Suprapubic skin (tissue), 3 donors: ENCODE results near the gene EPN2.

ENCODE experiments used
- POLR2AphosphoS5 ChIP-seq, 3 donors: sonication (generic); formaldehyde crosslinking; IDR thresholded peaks; one replicate each; pipeline ENCODE4 v1.6.1; 2017; ENCODE audit warnings: antibody characterized with exemption in 3 of 3
- TF ChIP-seq, protein P1 (sequence below), 2 donors: fragments of 200-600 bp in 1 of 2; fragments of 450-650 bp in 1 of 2; sonication (generic) in 1 of 2; IDR thresholded peaks; one replicate each; pipeline ENCODE4 v1.5.1; 2016 to 2019; ENCODE audit warnings: antibody characterized with exemption in 2 of 2, mild to moderate bottlenecking in 1 of 2, moderate library complexity in 1 of 2

DNA sequence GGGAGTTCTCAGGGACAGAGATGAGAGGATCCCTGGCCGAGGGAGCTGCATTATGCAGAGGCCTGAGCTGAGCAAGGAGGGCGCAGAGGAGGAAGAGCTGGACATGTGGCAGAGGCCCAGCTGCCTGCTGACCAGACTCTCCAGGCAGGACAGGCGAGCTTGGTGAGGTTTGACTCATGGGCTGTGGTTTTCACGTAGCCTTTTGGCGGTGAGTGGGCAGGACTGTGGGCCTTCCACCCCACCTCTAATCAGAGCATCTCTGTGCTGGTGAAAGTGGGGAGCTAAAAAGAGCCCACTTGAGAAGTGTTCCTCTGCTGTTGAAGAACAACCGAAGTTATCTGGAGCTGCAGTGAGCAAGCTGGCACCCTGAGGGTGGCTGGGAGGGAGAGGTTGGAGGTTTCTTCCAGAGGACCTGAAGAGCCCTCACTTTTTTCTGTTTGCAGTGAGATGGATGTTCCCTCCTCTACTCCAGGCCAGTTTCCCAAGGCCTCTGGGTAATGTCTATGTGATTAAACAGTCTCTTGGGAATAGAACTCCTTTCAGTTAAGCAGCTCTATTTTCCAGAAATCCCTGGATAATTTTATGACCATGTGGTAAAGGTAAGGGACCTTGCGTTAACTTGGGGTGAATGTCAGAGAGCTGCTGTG is 11.9 kb downstream of the EPN2 start:
- TF ChIP-seq, protein P1, sequence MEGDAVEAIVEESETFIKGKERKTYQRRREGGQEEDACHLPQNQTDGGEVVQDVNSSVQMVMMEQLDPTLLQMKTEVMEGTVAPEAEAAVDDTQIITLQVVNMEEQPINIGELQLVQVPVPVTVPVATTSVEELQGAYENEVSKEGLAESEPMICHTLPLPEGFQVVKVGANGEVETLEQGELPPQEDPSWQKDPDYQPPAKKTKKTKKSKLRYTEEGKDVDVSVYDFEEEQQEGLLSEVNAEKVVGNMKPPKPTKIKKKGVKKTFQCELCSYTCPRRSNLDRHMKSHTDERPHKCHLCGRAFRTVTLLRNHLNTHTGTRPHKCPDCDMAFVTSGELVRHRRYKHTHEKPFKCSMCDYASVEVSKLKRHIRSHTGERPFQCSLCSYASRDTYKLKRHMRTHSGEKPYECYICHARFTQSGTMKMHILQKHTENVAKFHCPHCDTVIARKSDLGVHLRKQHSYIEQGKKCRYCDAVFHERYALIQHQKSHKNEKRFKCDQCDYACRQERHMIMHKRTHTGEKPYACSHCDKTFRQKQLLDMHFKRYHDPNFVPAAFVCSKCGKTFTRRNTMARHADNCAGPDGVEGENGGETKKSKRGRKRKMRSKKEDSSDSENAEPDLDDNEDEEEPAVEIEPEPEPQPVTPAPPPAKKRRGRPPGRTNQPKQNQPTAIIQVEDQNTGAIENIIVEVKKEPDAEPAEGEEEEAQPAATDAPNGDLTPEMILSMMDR (IDR thresholded peaks at IDR 0.05), result no peak
- no peak for TF ChIP-seq POLR2AphosphoS5 (IDR thresholded peaks at IDR 0.05)
